GM18498 (cell line): ENCODE measurements around the gene RTN4RL1.

Experiments
- ATAC-seq: cut with Tn5 transposase; IDR thresholded peaks from one replicate; pipeline ENCODE4 v1.9.1; 2021; ENCODE audit warnings: mild to moderate bottlenecking, moderate library complexity; ENCODE audit not compliant: unreplicated experiment

RTN4RL1 gene

DNA sequence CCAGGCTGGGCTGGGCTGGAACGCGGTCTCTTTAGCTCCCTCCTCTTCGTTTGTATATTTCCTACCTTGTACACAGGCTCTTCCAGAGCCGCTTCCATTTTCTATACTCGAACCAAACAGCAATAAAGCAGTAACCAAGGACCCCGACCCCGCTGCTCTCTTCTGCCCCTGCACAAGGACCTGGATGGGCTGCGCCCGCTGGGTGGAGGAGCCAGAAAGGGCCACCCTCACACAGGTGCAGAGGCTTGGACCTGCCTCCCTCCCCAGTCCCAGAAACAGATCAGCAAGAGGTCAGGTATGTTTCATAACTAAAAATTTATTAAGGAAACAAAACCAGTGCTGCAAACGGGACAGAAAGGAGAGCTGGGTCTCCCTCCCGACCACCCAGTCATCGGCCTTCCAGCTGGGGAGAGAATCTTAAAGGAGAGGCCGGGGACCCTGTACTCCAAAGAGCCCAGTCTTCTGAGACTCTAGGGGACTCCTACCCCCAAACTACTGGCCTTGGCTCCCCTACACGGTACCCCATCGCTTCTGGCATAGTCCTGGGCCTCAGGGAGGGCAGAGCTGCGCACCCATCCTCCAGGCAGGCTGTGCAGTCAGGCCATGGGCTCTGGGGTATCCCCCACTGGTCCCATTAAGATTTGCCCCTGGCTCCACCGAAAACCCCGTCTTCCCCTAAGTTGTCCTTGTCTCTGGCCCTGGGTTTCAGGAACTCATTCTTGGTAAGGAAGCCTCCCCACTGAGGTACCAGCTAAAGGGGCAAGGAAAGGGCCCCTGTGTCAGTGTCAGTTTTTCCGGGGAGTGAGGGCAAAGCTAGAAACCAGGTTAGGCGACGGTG, 34.6 kb upstream of the RTN4RL1 start:
- ATAC-seq = no peak

DNA sequence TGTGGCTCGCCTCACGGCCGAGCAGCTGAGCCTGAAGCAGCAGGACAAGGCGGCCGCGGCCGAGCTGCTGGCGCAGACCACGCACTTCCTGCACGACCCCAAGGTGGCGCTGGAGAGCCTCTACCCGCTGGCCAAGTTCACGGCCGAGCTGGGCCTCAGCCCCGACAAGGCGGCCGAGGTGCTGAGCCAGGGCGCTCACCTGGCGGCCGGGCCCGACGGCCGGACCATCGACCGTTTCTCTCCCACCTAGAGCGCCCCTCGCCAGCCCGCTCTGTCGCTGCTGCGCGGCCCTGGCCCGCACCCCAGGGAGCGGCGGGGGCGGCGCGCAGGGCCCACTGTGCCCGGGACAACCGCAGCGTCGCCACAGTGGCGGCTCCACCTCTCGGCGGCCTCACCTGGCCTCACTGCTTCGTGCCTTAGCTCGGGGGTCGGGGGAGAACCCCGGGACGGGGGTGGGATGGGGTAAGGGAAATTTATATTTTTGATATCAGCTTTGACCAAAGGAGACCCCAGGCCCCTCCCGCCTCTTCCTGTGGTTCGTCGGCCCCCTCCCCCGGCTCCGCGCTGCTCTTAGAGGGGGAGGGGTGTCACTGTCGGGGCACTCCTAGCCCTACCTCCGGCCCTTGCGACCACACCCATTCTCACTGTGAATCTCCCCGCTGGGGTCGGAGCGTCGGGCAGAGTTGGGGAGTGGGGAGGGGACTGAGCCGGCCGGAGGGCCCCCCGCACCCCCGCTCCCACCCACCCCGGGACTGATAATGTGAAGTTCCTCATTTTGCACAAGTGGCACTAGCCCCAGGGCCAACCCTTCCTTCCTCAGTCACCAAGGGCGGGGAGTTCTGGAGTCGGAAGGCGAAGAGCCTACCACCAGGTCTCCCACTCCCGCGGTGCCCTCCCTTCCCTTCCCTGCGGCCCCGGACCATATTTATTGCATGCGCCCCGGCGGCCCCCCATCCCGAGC, 33.7 kb upstream of the RTN4RL1 start:
- ATAC-seq = no peak

DNA sequence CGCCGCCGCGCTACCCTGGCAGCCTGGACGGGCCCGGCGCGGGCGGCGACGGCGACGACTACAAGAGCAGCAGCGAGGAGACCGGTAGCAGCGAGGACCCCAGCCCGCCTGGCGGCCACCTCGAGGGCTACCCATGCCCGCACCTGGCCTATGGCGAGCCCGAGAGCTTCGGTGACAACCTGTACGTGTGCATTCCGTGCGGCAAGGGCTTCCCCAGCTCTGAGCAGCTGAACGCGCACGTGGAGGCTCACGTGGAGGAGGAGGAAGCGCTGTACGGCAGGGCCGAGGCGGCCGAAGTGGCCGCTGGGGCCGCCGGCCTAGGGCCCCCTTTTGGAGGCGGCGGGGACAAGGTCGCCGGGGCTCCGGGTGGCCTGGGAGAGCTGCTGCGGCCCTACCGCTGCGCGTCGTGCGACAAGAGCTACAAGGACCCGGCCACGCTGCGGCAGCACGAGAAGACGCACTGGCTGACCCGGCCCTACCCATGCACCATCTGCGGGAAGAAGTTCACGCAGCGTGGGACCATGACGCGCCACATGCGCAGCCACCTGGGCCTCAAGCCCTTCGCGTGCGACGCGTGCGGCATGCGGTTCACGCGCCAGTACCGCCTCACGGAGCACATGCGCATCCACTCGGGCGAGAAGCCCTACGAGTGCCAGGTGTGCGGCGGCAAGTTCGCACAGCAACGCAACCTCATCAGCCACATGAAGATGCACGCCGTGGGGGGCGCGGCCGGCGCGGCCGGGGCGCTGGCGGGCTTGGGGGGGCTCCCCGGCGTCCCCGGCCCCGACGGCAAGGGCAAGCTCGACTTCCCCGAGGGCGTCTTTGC, 32.8 kb upstream of the RTN4RL1 start:
- ATAC-seq = no peak

DNA sequence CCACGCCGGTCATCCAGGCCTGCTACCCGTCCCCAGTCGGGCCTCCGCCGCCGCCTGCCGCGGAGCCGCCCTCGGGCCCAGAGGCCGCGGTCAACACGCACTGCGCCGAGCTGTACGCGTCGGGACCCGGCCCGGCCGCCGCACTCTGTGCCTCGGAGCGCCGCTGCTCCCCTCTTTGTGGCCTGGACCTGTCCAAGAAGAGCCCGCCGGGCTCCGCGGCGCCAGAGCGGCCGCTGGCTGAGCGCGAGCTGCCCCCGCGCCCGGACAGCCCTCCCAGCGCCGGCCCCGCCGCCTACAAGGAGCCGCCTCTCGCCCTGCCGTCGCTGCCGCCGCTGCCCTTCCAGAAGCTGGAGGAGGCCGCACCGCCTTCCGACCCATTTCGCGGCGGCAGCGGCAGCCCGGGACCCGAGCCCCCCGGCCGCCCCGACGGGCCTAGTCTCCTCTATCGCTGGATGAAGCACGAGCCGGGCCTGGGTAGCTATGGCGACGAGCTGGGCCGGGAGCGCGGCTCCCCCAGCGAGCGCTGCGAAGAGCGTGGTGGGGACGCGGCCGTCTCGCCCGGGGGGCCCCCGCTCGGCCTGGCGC, 32.1 kb upstream of the RTN4RL1 start:
- ATAC-seq = no peak

DNA sequence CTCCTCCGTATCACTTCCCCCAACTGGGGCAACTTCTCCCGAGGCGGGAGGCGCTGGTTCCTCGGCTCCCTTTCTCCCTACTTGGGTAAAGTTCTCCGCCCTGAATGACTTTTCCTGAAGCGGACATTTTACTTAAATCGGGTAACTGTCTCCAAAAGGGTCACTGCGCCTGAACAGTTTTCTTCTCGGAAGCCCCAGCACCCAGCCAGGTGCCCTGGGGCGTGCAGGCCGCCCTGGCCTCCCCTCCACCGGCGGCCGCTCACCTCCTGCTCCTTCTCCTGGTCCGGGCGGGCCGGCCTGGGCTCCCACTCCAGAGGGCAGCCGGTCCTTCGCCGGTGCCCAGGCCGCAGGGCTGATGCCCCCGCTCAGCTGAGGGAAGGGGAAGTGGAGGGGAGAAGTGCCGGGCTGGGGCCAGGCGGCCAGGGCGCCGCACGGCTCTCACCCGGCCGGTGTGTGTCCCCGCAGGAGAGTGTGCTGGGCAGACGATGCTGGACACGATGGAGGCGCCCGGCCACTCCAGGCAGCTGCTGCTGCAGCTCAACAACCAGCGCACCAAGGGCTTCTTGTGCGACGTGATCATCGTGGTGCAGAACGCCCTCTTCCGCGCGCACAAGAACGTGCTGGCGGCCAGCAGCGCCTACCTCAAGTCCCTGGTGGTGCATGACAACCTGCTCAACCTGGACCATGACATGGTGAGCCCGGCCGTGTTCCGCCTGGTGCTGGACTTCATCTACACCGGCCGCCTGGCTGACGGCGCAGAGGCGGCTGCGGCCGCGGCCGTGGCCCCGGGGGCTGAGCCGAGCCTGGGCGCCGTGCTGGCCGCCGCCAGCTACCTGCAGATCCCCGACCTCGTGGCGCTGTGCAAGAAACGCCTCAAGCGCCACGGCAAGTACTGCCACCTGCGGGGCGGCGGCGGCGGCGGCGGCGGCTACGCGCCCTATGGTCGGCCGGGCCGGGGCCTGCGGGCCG, 31.4 kb upstream of the RTN4RL1 start:
- ATAC-seq = no peak

DNA sequence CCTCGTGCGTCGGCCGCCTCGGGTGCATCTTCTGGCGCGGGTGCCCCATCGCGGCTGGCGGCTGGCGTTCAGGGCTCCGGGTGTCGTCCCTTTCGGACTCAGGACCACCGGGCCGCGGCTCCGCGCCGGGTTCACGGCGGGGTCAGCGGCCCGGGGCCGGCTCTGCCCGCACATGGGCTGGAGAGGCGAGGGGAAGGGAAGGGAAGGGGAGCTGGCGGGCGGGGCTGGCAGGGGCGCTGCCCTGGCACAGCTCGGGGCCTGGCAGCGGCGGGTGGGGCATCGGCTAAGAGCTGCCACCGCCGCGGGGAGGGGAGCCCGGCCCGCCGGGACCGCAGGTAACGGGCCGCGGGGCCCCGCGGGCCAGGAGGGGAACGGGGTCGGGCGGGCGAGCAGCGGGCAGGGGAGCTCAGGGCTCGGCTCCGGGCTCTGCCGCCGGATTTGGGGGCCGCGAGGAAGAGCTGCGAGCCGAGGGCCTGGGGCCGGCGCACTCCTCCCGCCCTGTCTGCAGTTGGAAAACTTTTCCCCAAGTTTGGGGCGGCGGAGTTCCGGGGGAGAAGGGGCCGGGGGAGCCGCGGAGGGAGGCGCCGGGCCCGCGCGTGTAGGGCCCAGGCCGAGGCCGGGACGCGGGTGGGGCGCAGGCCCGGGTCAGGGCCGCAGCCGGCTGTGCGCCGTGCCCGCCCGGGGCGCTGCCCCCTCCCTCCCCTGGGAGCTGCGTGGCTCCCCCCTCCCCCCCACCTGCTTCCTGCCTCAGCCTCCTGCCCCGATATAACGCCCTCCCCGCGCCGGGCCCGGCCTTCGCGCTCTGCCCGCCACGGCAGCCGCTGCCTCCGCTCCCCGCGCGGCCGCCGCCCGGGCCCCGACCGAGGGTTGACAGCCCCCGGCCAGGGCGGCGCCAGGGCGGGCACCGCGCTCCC, 30.4 kb upstream of the RTN4RL1 start:
- no peak for ATAC-seq

DNA sequence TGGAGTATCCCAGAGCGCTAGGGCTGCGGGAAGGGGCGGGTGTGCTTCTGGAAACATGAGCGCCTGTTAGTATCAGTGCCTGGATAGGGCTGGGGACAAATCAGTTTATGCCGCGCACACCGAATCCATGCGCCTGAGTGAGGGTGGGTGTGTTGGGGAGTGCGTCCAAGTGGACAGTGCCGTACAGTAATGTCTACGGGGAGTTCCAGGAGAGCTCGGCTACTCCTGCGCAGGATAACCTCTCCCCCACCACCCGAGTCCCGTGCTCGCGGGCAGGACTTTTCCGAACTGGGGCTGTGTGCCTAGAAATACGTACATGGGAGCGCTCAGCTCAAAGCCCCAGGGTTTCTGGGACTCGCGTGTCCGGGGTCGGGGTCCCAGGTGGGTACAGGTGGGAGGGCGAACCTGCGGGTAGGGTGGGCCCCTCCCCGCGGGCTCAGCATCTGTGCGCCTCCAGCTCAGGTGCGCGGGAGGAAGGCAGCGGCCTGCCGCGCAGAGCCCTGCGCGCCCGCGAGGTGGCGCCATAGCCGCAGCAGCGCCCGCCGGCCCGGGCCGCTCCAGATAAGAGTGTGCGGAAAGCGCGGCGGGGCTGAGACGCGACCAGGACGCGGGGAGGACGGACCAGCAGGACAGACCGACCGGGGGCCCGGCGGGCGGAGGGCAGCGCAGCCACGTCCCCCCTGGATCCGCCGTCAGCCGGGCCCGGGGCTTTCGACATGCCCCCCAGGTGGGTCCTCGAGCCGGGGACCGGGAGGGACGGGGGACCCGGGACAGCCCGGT, 29.6 kb upstream of the RTN4RL1 start, which contains the start of gene HIC1:
HIC1 (plus strand) TSS at position 592 of the 780 bp plus-strand sequence. CDS start 1,588 bp downstream, outside the sequence.
- ATAC-seq = peak; percentile 36

DNA sequence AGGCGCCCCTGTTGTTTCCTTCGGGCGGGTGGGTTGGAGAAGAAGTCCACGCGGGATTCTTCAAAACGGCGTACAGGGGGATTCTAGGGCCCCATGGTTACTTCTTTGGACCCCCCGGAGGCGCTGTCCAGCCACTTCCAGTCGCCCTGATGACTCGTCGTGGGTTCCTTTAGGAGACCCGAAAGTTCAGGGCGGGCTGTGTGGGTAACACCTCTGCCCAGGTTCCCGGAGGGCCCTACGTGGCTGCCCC, 29.1 kb upstream of the RTN4RL1 start:
- ATAC-seq = no peak

DNA sequence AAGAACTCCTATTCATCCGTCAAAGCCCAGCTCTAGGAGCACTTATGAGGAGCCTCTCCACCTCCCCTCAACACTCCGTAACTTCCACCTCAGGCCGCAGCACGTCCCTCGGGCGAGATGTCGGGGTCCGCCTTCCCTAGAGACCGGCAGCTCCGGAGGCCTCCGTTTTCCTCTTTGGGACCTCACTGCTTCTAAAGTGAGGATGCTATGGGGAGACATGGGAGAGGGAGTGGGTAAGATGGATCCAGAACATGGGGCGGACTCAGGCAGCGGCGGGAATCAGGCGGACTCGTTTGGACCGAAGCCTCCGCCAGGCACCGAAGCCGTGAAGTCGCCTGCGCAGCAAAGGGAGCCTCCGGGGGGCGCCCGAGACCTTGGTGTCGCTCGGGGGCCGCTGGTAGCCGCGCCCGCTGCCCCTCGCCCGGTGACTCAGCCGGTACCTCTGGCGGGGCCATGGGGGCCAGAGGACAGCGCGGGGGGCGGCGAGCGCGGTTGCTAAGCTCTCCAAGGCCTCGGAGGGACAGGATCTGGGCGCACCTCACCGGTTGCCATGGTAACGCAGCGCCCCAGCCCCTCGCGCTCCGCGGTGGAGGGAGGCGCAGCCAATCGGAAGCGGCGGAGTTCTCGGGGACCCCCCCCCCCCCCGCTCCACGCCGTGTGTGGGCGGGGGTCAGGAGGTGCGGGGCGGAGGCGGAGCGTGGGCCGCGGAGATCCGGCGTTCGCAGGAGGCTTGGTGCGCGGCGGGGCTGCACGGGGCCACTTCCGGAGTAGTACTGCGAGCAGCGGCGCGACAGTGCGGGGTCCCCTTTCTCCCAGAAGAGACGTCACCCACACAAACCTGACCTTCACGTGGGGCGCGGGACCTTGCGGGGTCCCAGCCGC, 28.5 kb upstream of the RTN4RL1 start:
- ATAC-seq = no peak

DNA sequence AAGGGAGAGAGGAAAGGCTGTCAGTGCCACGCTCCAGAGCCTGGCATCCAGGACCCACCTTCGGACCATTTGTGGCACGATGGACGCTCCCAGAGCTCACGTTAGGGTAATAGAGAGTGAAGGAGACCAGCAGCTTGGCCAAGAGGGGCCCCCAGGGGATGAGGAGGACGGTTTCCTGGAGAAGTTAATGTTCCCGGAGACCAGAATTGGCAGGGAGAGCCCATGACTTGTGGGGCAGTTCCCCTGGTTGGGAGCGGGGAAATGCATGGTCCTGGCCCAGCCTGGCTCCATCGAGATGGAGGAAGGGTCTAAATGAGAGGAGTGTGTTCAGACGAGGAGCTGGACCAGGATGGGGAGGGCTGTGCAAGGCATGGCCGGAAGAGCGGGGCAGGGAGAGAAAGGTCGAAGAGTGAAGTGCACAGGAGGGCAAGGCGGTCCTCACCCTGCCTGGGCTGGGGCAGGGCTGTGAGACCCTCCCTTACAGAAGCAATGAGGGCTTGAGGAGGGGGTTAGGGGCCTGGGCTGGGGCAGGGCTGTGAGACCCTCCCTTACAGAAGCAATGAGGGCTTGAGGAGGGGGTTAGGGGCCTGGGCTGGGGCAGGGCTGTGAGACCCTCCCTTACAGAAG, 26.9 kb upstream of the RTN4RL1 start:
- ATAC-seq = no peak

DNA sequence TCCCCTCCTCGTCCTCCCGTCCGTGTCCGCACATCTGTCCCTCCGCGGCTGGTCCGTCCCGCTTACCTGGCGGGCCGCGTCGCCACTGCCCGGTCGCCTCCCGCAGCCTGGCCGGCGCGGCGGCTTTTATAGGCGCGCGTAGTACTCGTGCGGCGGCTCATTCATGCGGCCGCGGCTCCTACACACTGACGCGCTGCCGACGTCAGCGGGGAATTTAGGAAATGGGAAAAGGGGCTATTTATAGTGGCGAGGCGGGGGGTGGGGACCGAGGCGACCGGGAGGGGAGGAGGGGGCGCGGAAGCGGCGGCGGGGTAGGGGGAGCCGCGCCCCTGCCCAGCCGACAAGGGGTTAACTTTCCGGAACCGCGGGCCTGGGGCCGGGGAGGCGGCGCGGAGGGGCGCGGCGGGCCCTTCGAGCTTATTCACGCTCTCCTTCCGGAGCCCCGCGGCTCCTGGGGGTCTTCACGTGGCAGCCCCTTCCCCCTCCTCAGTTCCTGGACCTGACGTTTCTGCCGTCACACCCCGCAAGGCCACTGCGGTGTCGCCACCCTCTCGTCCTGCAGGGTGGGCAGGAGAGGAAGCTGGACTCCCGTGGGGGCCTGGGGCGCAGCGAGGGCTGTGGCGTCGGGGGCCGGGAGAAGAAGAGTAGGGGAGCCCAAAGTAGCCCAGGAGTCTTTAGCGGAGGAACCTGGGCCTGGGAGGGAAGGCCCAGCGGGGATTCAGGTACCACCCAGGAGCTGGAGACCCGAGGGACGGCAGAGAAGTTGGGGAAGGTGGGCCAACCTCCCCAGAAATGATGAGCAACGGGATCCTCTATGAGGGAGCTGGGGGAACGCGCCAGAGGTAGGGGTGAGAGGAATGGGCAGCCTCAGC, 26.2 kb upstream of the RTN4RL1 start:
- ATAC-seq = no peak

DNA sequence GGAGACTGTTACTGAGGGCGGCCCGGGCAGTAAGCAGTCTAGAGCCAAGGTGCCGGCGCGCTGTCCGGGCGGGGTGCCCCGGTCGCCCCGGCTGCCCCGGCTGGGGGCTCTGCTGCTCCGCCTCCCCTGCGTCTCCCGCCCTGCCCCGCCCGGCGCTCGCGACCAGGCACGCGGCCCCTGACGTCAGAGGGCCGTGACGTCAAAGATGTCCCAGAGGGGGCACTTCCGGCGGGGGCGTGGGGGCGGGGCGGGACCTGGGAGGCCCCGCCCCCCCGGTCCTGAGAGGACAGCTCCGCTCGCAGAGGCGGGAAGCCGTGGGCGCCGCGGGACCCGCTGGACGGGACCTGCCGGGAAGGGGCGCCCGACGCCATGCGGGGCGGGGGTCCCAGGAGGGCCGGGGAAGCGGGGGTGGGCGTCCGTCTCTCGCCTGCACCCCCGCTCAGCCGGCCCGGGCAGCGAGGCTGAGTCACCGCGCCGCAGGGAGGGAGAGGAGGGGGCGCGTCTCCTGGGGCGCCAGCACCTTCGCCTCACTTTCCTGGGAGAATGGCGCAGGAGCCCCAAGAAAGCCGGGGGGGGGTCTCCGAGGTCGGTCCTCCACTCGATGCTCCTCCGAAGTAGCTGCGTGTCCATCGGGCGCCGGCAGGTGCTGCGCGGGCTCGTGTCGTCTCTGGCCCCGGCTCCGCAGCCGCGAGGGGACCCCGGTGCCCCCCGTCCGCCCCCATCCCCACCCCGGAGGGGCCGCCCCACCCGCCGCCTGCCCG, 25.3 kb upstream of the RTN4RL1 start:
- ATAC-seq = peak; percentile 19

DNA sequence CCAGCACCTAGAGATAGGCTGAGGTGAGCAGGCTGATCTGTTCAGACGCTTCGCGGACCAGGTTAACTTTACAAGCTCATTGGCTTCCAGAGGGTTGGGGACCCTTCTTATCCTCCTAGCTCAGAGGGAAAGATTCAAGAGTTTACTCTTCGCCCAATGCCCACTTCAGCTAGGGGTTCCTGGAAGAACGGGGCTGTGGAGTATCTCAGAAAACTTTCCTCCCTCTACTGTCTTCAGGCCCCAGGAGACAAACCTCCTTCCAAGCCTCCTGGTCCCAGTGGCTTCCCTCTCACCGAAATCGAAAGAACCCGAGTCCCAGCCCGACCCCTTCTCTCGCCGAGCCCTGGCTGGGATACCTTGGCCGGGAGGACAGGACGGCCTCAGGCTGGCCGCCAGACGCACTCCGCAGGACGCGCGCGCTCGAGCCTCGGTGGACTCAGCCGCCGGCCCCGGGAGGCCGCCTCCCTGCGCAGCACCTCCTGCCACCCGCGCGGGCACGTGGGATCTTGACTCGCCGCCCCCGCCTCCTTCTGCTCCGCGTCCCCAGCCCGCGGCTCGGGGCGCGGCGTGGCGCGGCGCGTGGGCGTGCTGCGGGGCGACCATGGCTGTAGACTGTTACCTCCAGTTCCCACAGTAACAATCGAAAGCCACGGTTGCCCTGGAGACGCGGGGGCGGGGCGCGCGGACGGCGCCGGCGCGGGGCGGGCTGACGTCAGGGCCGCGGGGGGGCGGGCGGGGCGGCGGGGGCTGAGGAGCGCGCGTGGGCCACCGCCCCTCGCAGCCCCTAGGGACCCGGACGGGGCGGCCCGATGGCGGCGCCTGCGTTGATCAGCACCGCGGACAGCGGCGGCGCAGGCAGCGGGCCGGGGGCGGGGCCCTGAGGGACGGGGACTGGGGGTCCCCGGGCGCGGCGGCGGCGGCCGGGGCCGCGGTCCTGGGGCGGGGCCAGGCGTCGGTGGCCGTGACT, 24.5 kb upstream of the RTN4RL1 start:
- ATAC-seq = peak; percentile 57

DNA sequence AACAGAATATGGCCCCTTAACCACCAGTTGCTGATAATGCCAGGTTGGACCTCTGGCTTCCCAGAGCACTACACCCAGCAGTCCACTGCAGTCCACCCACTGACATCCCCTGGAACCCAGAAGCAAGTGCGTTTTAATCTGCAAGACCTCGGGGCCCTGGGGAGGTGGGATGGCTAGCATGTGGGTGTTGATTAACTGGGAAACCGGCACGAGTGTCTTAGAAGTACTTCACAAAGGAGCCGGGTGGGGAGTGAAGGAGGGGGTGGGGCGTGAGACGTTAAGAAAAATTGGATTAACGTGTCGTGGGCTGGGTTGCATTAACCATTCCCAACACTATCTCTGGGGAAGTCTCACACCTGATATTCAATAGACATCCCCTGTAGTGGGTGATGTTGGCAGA, 23.7 kb upstream of the RTN4RL1 start:
- no peak for ATAC-seq
